GM21390 (cell line): ENCODE measurements around the gene EBI3.
"Not testable (repeated sequence)": the region's sequence is repeated elsewhere in the genome, so short reads cannot be mapped to it uniquely, and the experiment has no call there.

Experiments
- ATAC-seq: cut with Tn5 transposase; IDR thresholded peaks from one replicate; pipeline ENCODE4 v1.9.1; 2021; ENCODE audit not compliant: unreplicated experiment

The EBI3 gene

DNA sequence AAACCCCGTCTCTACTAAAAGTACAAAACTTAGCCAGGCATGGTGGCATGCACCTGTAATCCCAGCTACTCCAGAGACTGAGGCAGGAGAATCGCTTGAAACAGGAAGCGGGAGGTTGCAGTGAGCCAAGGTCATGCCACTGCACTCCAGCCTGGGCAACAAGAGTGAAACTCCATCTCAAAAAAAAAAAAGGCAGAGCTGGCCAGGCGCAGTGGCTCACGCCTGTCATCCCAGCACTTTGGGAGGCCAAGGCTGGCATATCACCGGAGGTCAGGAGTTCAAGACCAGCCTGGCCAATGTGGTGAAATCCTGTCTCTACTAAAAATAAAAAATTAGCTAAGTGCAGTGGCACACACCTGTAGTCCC, 45.0 kb downstream of the EBI3 start:
- ATAC-seq: not testable (repeated sequence)

DNA sequence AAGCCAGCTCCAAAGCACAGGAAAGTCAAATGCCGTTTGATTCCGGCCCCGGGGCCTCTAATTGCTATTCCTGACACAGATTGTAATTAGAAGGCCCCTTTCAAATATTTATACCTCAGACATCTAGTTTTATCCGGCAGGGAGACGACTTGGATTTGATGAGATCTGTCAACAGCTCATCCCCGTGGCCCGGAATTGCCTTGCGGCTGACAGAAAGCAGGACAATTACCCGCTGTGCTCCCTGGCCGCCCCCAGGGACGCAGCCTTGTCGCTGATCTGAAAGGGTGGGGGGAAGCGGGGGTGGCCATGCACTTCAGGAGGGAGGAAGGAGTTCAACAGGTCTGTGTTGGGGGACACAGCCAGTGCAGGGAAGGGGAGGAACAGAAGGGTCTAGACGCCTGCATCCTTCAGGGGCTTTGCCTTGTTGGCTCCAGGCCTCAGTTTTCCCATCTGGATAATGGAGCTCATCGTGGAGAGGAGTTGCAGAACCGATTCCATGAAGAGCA, 47.9 kb downstream of the EBI3 start:
- no peak for ATAC-seq

DNA sequence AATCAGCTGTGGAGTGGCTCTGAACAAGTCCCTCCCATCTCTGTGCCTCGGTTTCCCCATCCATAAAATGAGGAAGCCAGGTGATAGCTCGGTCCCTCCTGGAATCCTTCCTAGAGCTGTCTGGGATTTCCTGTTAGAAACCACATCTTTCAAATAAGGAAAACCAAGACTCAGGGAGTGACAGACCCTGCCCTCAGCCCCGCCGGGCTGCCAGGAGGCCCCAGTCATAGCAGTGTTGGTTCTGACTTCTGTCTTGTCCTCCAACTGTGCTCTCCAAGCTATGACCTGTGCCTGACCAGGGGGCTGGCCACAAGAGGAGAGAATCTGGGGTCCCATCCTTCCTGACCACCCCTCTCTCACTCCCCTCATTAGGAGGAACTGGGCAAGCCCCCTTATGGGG, 48.7 kb downstream of the EBI3 start:
- ATAC-seq: no peak

DNA sequence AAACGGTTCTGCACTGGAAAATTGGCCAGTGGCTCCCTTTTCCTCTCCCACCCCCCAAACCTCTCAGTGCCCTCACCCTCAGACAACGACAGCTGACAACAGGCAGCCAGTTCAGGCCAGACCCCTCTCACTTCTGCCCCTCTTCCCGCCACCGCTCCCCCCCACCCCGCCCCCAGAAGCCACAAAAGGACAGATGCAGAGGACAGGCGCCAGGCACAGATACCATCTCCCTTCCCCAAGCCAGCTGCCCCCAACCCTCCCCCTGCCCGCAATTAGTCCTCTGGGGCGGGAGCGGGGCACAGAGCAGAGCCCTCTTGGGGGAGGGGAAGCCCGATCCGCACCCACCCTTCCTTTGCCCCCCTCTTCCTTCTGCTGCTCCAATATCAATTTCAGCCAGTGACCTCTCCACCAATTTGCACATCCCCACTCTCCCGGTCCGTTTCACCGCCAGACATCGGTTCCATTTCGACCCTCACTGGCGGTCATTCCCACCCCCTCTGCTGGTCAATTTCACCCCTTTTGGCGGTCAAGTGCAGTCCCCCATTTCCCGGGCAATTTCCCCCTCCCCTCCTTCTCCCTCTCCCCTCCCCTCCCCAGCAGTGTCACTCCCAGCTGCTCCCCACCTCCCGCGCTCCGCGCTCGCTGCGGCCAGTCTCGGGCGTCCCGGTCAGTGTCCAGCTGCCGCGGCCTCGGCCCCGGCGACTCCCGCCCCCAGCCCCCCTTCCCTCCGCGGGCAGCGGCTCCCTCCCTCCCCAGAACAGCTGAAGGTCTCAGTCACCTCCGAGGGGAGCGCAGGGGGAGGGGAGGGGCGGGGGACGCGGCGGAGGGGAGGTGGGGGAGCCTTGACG, 49.3 kb downstream of the EBI3 start, which contains the start of gene SHD:
Gene SHD (plus strand): TSS at position 848 of the 848 bp plus-strand sequence. CDS start 798 bp downstream, outside the sequence.
- no peak for ATAC-seq

DNA sequence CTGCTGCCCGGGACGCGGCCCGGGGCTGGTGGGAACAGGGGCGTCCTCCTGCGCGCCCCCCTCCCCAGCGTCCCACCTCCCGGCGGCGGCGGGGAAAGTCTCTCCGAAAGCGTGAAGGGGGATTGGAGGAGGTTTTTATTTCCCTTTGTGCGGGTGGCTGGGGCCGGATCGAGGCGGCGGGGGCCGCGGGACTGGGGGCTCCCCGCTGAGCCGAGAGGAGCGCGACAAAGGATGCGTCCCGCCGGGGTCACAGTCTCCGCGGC, 49.9 kb downstream of the EBI3 start:
- no peak for ATAC-seq

DNA sequence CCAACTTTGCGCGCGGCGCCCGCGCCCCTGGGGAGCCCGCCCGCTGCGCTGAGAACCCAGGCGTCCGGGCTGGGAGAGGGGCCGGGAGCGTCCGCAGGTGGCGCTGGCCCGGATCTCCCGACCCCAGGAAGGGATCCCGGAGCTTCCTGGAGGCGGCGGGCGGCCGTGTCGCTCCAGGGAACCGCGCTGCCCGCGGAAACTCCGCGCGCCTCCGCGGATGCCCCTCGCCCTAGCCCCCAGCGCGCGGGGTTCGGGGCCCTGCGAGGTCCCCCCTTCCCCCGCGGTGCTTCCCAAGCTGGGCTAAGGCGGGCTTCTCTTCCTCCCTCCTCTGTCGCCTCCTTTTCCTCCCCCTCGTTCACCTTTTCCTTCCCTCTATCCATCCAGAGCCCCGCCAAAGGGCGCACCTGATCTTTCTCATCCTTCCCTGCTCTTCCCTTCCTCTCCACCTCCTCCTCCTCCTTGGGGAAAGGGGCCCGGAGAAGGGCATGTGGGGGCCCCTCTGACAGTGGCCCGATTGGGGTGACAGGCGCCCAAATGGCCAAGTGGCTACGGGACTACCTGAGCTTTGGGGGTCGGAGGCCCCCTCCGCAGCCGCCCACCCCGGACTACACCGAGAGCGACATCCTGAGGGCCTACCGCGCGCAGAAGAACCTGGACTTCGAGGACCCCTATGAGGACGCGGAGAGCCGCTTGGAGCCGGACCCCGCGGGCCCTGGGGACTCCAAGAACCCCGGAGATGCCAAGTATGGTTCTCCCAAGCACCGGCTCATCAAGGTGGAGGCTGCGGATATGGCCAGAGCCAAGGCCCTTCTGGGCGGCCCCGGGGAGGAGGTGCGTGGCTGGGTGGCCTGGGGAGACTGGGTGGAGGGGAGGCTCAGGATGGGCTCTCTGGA, 50.5 kb downstream of the EBI3 start:
- ATAC-seq: no peak

DNA sequence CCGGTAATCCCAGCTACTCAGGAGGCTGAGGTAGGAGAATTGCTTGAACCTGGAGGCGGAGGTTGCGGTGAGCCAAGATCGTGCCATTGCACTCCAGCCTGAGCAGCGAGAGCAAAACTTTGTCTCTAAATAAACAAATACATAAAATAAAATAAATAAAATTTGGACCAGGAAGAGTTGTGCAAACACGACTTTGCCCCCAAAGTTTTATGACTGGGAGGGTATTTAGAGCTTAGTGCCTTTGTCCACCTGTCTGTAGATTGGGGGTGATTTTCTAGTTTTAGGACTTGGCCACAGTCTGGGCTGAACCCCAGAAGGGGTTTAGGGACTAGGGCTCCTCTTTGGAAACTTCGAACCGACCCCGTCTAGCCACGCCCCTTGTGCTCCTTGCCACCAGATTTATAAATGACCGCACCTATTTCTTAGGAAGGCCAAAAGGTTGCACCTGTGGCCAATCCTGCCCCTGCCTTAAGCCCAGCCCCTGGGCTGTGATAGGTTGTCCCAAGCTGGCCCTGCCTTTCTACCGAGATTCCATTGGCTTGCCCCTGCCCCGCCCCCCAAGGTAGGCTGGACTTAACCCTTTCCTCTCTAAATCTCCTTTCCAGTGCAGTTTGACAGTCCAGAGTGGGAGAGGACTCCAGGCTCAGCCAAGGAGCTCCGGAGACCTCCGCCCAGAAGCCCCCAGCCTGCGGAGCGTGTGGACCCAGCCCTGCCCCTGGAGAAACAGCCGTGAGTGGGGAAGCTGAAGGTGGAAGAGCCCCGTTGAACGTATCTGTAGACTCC, 55.0 kb downstream of the EBI3 start:
- no peak for ATAC-seq

DNA sequence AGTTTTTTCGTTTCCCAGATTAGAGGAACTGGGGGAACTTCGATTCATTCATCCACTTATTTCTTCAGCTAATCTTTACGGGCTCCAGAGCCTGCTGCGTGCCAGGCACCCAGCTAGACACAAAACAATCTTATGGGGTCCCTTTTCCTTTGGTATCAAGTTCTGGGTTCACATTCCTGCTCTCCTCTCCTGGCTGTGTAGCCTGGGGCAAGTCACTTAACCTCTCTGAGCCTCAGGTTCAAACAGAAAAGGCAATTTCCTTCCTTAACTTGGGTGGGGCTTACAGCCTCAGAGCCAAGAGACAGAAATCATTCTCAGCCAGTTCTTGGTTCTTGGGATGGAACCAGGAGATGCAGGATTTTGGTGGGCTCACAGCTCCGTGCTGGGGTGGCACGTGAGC, 55.7 kb downstream of the EBI3 start:
- no peak for ATAC-seq

DNA sequence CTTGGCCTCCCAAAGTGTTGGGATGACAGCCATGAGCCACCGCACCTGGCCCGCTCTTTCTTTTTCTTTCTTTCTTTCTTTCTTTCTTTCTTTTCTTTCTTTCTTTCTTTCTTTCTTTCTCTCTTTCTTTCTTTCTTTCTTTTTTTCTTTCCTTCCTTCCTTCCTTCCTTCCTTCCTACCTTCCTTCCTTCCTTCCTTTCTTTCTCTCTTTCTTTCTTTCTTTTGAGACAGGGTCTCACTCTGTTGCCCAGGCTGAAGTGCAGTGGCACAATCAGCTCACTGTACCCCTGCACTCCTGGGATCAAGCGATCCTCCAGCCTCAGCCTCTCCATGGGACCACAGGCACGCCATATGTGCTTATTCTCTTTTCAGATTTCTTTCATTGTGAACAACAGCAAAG, 56.8 kb downstream of the EBI3 start:
- ATAC-seq: not testable (repeated sequence)
